ENCODE measurements around the gene KRTAP7-1.

Gene KRTAP7-1, protein sequence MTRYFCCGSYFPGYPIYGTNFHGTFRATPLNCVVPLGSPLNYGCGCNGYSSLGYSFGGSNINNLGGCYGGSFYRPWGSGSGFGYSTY

DNA sequence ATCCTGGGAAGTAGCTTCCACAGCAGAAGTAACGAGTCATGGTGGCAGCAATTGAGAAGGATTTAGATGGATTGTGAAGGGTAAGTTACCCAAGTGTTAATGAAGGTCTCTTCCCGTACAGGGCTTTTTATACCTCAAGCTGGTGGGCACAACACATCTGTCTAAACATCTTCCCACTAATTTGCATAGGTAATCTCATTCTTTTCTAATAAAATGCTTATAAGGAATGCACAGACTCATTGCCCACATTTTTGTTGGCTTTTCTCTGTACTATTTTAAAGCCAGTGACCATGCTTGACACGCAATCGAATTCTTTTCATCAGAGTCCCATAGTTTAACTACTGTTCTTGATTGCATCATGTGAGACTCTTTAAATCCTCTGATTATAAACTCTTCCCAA is at the start of gene KRTAP7-1:
Gene KRTAP7-1, minus strand, starts transcription at position 101 of the 400 bp plus-strand sequence. Its CDS starts 61 bp downstream, at position 40.
- no peak within 1 kb of the TSS for H3K4me3 ChIP-seq (ENCODE audit: low read depth, low read length)

GRCh38 chr21:30874526-30874925 is 45.0 kb upstream of the KRTAP7-1 start:
- no peak overlapping the region for H3K4me3 ChIP-seq (ENCODE audit: low read depth, low read length)

DNA sequence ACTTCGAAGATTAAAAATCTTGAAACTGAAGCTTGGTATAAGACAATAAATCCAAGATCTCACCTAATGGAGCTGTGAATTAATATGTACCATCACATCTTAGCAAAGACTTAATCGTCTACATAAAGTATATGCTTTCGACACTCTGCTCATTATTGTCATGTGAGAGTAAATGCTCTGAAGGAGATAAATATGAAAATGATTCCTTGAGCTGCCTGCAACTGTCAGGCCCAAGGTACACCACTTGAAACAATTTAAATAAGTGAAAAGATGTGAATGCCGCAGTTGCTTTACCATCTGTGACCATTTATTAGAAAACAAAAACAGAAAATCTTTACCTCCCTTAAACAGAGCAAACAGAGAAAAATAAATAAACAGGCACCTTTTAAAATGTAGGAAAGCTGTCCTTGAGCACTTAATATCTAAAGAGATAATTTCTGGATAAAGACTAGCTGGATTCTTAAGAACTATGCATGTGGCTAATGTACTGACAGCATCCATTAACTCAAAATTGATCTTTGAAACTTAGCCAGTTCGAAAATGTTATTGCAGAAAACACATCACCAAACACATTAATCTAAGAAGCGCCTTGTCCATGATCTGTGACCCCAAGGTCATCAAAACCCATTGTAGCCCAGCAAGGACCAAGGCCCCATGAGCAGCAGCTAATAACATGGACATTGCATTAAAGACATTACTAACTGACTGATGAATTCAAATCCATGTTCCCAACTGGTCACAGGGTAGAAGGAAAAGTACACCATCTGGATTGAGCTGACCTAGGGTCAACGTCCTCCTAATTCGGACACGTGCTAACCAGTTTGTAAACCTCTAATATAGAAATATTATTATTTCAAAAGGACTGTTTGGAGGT is 18.3 kb upstream of the KRTAP7-1 start:
- H3K4me3 ChIP-seq (ENCODE audit: low read depth, low read length), result no peak overlapping the region

- no peak overlapping the region for H3K4me3 ChIP-seq (ENCODE audit: low read depth, low read length)
These were observed 13.4 kb upstream of the KRTAP7-1 start for GRCh38 chr21:30842990-30843389.

- no peak overlapping the region for H3K4me3 ChIP-seq (ENCODE audit: low read depth, low read length)
These were observed 9.7 kb upstream of the KRTAP7-1 start for GRCh38 chr21:30839304-30839703.

GRCh38 chr21:30838536-30838935 is 9.0 kb upstream of the KRTAP7-1 start:
- H3K4me3 ChIP-seq (ENCODE audit: low read depth, low read length), result no peak overlapping the region

GRCh38 chr21:30831194-30831765 is 1.7 kb upstream of the KRTAP7-1 start:
- no peak overlapping the region for H3K4me3 ChIP-seq (ENCODE audit: low read depth, low read length)

DNA sequence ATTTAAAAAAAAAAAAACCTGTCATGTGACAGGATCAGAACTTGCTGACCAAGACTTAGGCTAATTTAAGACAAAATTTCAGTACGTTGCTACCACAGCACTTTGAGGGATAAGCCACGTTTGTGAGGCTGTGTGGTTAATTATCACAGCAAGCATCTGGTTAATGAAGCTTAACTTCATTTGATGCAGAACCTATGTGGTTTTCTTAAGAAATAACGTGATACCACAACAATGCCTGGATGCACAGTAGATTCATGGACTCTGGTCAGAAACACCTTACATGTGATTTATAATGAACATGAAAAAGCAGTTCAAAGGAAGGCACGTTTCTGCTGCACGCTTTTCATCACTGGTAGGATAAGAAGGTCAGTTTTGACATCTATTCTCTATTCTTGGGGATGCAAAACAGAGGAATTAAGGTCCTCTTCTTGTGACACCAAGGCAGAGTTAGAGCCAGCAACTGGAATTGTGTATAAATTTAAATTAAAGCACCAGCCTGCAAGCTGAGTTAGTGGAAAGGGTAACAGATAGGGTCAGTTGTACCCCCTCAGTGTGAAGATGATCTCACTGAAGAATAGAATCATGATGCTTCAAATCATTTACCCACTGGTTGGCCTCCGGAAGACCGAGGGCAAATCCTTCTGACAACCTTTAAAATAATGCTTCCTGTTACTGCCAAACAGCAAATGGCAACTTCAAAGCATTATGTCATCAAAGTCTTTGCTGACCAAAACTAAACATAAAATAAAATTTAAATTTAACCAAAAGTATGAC is 10.5 kb downstream of the KRTAP7-1 start:
- H3K4me3 ChIP-seq (ENCODE audit: low read depth, low read length), result no peak overlapping the region

DNA sequence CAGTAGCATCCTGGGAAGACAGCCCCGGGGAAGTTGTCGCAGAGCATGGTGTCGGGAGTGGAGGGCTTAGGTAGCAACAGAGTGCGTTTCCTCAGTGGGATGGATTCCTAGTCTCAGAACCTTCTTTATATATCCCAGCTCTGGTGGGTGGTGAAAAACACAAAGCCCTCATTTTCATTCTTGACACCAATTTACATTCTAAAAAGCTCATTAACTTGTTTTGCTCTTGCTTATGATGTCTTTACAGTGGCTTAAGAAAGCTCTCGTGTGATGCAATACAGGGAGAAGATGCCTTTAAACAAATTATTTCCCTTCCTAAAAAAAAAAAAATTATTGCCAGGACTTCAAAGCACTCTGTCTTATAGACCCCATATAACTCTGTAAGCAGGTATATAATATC is 16.4 kb downstream of the KRTAP7-1 start, which contains the start of gene KRTAP8-1:
Gene KRTAP8-1, minus strand, starts transcription at position 101 of the 400 bp plus-strand sequence. Its CDS starts 54 bp downstream, at position 47.
- H3K4me3 ChIP-seq (ENCODE audit: low read depth, low read length), result no peak within 1 kb of the TSS

GRCh38 chr21:30800605-30801004 is 29.0 kb downstream of the KRTAP7-1 start:
- H3K4me3 ChIP-seq (ENCODE audit: low read depth, low read length), result no peak overlapping the region

- no peak overlapping the region for H3K4me3 ChIP-seq (ENCODE audit: low read depth, low read length)
These were observed 35.8 kb downstream of the KRTAP7-1 start for GRCh38 chr21:30793581-30794314.

DNA sequence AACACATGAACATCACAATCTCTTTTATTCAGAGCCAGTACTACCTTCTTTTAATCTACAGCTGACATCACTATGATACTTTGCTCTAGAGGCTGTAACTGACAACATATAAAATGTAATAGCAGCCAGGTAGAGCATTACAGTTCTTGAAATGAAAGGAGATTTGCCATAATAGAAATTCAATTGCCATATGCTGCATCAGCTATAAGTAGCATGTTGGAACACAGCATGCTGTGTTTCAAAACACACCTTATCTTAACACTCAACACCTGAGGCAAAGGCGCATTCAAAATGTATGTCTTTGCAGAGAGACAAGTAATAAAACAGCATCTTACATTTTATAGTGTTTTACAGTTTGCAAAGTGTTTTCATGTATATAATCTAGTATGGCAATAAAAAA is 50.3 kb downstream of the KRTAP7-1 start:
- no peak overlapping the region for H3K4me3 ChIP-seq (ENCODE audit: low read depth, low read length)

All from iPS-11a (cell line).